Esophagus muscularis mucosa (tissue), 4 donors: ENCODE results near the gene DCP1B.

Experiments used
- CTCF ChIP-seq, 3 experiments: fragments of 200-600 bp in 2 of 3; fragments of 450-650 bp in 1 of 3; sonication (generic) in 2 of 3; IDR thresholded peaks; one replicate each; pipeline ENCODE4 v1.5.1; 2017 to 2019; ENCODE audit warnings: antibody characterized with exemption in 3 of 3, mild to moderate bottlenecking in 2 of 3, moderate library complexity in 1 of 3
- EP300 ChIP-seq: sonication (generic); formaldehyde crosslinking; IDR thresholded peaks from one replicate; pipeline ENCODE4 v1.6.1; 2017; ENCODE audit warnings: antibody characterized with exemption
- POLR2A ChIP-seq: fragments of 450-650 bp; IDR thresholded peaks from one replicate; pipeline ENCODE4 v1.6.1; 2017; ENCODE audit warnings: antibody characterized with exemption, moderate library complexity, mild to moderate bottlenecking, low read depth
- POLR2AphosphoS5 ChIP-seq, 2 donors: sonication (generic); formaldehyde crosslinking; IDR thresholded peaks; one replicate each; pipeline ENCODE4 v1.6.1; 2017; ENCODE audit warnings: antibody characterized with exemption in 2 of 2

GRCh38 chr12:2017546-2018337 lies 13.5 kb upstream of the DCP1B start:
- TF ChIP-seq CTCF (IDR thresholded peaks at IDR 0.05) = no peak
- TF ChIP-seq EP300 = no peak
- TF ChIP-seq POLR2A = no peak
- TF ChIP-seq POLR2AphosphoS5 (IDR thresholded peaks at IDR 0.05) = no peak
